GM10847 (cell line): ENCODE results near the gene DCDC2C.

Experiments used
- POLR2A ChIP-seq: IDR thresholded peaks from 2 replicates; pipeline ENCODE4 v1.6.1; 2011; ENCODE audit not compliant: insufficient read length; ENCODE audit errors: extremely low read depth

The DCDC2C gene

GRCh38 chr2:3768960-3769765 lies 65.8 kb downstream of the DCDC2C start:
- no peak for TF ChIP-seq POLR2A

- no peak for TF ChIP-seq POLR2A
Measured at GRCh38 chr2:3769766-3770165, 66.4 kb downstream of the DCDC2C start.

- TF ChIP-seq POLR2A: no peak
Measured at GRCh38 chr2:3770724-3771415, 67.5 kb downstream of the DCDC2C start.

GRCh38 chr2:3771576-3771975 lies 68.2 kb downstream of the DCDC2C start:
- no peak for TF ChIP-seq POLR2A

GRCh38 chr2:3774336-3774735 lies 71.0 kb downstream of the DCDC2C start:
- TF ChIP-seq POLR2A: no peak

- no peak for TF ChIP-seq POLR2A
Measured at GRCh38 chr2:3776311-3776710, 72.9 kb downstream of the DCDC2C start.

- TF ChIP-seq POLR2A: no peak
Measured at GRCh38 chr2:3777966-3778365, 74.6 kb downstream of the DCDC2C start.

GRCh38 chr2:3778851-3779495 lies 75.6 kb downstream of the DCDC2C start:
- no peak for TF ChIP-seq POLR2A

GRCh38 chr2:3779496-3780049 lies 76.2 kb downstream of the DCDC2C start:
- no peak for TF ChIP-seq POLR2A

GRCh38 chr2:3780477-3781402 lies 77.4 kb downstream of the DCDC2C start:
- no peak for TF ChIP-seq POLR2A

- TF ChIP-seq POLR2A: no peak
Measured at GRCh38 chr2:3784731-3785130, 81.4 kb downstream of the DCDC2C start.

GRCh38 chr2:3785220-3785889 lies 82.0 kb downstream of the DCDC2C start:
- TF ChIP-seq POLR2A: no peak

- no peak for TF ChIP-seq POLR2A
Measured at GRCh38 chr2:3785890-3786273, 82.5 kb downstream of the DCDC2C start.

GRCh38 chr2:3787768-3788167 lies 84.4 kb downstream of the DCDC2C start:
- TF ChIP-seq POLR2A: no peak

GRCh38 chr2:3789256-3789655 lies 85.9 kb downstream of the DCDC2C start:
- no peak for TF ChIP-seq POLR2A

GRCh38 chr2:3793249-3793648 lies 89.9 kb downstream of the DCDC2C start:
- TF ChIP-seq POLR2A: no peak
